ENCODE measurements around the gene MINDY4B. TPM values are rescaled to one million over a fixed set of nuclear protein-coding genes. Genes with fewer than 3 reads are reported as not detected.

MINDY4B gene
- total RNA-seq, 1 donor from 2014 or later: not detected

DNA sequence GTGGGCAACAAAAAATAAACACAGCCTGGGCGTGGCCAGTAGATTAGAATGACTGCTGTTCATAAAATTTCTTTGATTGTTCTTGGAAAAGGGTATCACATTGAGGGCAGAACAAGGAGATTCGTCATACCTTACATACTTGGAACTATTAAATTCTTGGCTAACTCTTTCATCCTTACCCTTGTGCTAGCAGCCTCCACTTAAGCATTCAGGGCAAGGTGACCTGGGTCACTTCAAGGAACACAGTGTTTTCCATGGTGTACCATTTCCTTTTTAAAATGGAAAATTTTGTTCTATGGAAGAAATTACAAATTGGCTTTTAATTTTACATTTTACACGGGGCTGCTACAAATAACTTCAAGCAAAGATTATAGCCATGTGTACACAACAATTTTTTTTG, 60.8 kb downstream of the MINDY4B start:
- no peak for DNase-seq (ENCODE audit: low spot score)

- DNase-seq (ENCODE audit: low spot score): no peak
Observed at GRCh38 chr3:150843241-150843640, 62.0 kb downstream of the MINDY4B start.

- DNase-seq (ENCODE audit: low spot score): no peak
Observed at GRCh38 chr3:150840802-150841515, 64.3 kb downstream of the MINDY4B start.

GRCh38 chr3:150830745-150831144, 74.5 kb downstream of the MINDY4B start:
- DNase-seq (ENCODE audit: low spot score): no peak

- no peak for DNase-seq (ENCODE audit: low spot score)
Observed at GRCh38 chr3:150830094-150830681, 75.1 kb downstream of the MINDY4B start.

GRCh38 chr3:150829408-150829807, 75.8 kb downstream of the MINDY4B start:
- no peak for DNase-seq (ENCODE audit: low spot score)

GRCh38 chr3:150828997-150829396, 76.2 kb downstream of the MINDY4B start:
- DNase-seq (ENCODE audit: low spot score): no peak

- no peak for DNase-seq (ENCODE audit: low spot score)
Observed at GRCh38 chr3:150828261-150828660, 77.0 kb downstream of the MINDY4B start.

DNA sequence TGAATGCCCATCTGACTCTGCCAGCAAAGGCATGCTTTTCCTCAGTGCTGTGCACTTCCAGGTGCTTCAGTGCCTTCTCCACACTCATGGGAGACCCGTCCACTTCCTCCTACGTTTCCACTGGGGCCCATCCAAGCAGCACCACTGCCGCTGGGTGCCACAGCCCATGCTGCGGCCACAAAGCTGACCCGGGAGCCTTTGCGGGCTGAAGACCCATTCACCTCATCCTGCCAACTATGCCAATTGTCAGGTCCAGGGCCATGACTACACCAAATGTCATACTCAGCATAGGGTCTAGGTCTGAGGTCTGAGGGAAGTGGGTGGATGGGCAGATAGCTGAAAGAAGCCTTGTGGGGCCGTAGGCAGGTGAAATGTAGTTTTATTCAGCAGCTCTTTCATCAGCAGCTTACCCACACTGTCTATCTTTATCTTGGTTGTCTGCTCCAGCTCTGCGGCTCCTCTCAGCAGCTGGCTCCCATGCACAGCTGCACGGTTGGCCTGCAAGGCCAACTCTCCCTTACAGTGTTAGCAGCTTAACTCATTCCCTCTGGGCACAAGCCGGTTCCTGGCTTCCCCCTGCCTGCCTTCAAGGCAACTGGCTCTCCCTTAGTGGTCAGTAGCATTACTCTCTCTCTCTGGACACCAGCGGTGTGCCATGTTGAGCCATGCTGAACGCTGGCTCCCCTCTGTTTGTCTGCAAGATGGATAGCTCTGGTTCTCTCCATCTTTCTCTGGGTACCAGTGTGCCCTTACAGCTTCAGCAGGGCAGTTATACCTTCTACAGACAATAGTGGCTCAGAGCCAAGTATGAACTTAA, 78.6 kb downstream of the MINDY4B start:
- no peak for DNase-seq (ENCODE audit: low spot score)

- DNase-seq (ENCODE audit: low spot score): no peak
Observed at GRCh38 chr3:150825916-150826377, 79.3 kb downstream of the MINDY4B start.

- DNase-seq (ENCODE audit: low spot score): no peak
Observed at GRCh38 chr3:150825192-150825915, 79.9 kb downstream of the MINDY4B start.

- DNase-seq (ENCODE audit: low spot score): no peak
Observed at GRCh38 chr3:150823277-150823676, 82.0 kb downstream of the MINDY4B start.

DNA sequence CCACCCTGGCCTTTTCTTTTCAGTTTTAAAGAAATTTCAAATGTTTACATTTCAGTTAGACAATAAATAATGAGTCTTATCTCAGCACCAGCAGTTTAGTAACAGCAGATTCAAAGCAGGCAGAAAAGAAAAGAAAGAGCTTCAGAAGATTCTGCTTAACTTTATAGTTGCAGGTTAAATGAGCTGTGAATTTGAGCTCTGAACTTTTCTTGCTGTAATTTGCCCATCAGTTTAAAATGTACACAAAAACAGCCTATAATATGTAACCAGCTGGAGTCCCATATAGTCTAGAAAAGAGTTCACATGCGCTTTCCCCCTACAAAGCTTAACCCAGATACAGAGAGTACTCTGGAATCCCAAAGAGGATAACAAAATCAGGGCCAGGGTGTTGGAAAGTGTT, 82.6 kb downstream of the MINDY4B start:
- no peak for DNase-seq (ENCODE audit: low spot score)

Other genes with a start within 250 kb of the MINDY4B start
- gene ERICH6, start 201.5 kb downstream of the MINDY4B start, total RNA-seq: 0.36 TPM
- gene SIAH2, start 142.3 kb downstream of the MINDY4B start, total RNA-seq: 29.9 TPM
- gene CLRN1, start 67.3 kb upstream of the MINDY4B start, total RNA-seq: not detected
- gene MED12L, start 180.2 kb upstream of the MINDY4B start, total RNA-seq: 3.9 TPM

Data from ureter (tissue), 1 donor.